Measurements from ENCODE around the gene PLA2G6. TPM values are rescaled to one million over a fixed set of nuclear protein-coding genes. Genes with fewer than 3 reads are reported as not detected.
A peak's percentile ranks its signal among the peaks of the same experiment; 100 is the strongest.

Gene PLA2G6
- total and polyA plus RNA-seq, 9 of the 15 experiments (the other 6 are each of a cell fraction or from before 2014, with no cell fraction given) = 0.11 to 12.2 (median 9.7) TPM

DNA sequence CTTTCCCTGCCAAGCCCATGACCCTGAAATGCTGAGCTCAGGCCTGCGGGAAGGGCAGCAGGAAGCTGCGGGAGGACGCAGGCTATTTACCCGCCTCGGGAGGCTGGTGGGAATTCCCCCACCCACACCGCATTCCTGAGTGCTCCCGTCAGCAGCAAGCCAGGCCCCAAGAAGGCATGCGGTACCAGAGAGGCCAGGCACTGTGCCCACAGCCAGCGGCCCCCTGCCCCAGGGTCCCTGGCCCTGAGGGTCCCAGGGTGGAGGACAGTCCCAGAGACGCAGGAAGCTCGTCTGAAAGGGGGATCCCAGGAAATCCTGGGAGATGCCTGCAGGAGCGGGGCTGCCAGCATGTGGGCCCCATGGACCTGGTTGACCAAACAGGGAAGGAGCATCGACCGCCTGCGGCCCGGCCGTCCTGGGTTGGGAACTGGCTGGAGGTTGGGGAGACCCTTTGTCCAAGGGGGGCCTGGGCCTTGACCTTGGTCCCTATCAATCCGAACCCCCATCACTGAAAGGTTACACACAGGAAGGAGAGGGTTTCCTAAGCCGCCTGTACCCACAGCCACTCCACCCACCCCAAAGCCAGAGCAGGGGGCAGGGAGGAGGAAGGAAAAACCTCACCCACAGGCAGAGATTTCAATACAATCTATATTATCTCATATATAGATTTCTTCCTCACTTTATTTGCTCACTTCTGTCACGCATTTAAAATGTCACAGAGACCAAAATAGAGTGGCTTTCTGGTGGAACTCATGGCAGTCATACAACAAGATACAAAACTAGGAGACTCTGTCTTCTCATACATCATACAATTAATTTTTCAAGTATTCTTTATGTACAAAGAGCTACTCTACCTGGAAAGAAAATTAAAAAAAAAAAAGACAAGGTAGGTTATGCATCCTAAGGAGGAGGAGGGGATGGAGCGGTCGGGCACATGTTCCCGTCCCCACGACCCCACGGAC, 37.3 kb upstream of the PLA2G6 start:
- peak; percentile 17 for TF ChIP-seq RBM22 (IDR thresholded peaks at IDR 0.05; ENCODE audit: low read depth, low read length, poor library complexity, severe bottlenecking)
- no peak for TF ChIP-seq GTF2A2 (tag; IDR thresholded peaks at IDR 0.05)
- TF ChIP-seq, protein P1, sequence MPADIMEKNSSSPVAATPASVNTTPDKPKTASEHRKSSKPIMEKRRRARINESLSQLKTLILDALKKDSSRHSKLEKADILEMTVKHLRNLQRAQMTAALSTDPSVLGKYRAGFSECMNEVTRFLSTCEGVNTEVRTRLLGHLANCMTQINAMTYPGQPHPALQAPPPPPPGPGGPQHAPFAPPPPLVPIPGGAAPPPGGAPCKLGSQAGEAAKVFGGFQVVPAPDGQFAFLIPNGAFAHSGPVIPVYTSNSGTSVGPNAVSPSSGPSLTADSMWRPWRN (IDR thresholded peaks at IDR 0.05; ENCODE audit: low read depth) = no peak
- peak; percentile 69 for TF ChIP-seq POLR2G (IDR thresholded peaks at IDR 0.05; ENCODE audit: low read depth, low read length)
- no peak for TF ChIP-seq CC2D1A (IDR thresholded peaks at IDR 0.05)
- POLR2A ChIA-PET = interaction anchor here (0.6 to 2.0 kb wide), 6 partner anchors 11 to 48 kb away, joined by 3 to 7 read pairs (median 4); partner anchors contain the start of gene PLA2G6
- in situ Hi-C loops (cut with MboI) (no loop called here), intact Hi-C loops (cut with micrococcal nuclease) (no loop called here)
- Histone ChIP-seq H3K9me1 (ENCODE audit: control insufficient read depth, insufficient read depth, low read length) (no peaks in the 10 kb centered on the region), H3K9ac (ENCODE audit: insufficient read depth in 1 of 2, low read depth in 2 of 2, low read length in 2 of 2) (no peak overlapping the region; a peak in 1 of 4 replicates), H3K4me3 (no peak overlapping the region), H4K20me1 (replicated peaks; ENCODE audit: control insufficient read depth, insufficient read depth, low read length) (0 out of 2 replicates have a peak, but pooled peaks cover under 1% of the 10 kb centered on the region), H2AFZ (ENCODE audit: low read depth, low read length) (no peak overlapping the region), H3K27ac (ENCODE audit: extremely low read depth, low read depth, low read length) (no peak overlapping the region), H3K4me1 (replicated peaks in 1 of 2; ENCODE audit: control insufficient read depth in 2 of 2, insufficient read depth in 2 of 2, low read length in 2 of 2) (peaks cover 8 to 37% of the 10 kb centered on the region in 2 experiments; a peak in 4 of 5 replicates), H3K4me2 (ENCODE audit: insufficient read depth, low read length) (no peak overlapping the region), H3K9me3 (replicated peaks; ENCODE audit: control insufficient read depth, insufficient read depth, low read depth, low read length) (no peaks in the 10 kb centered on the region), H3K27me3 (ENCODE audit: control insufficient read depth in 2 of 2, insufficient read depth in 2 of 2, low read length in 2 of 2) (no peaks in the 10 kb centered on the region), H3K79me2 (ENCODE audit: control insufficient read depth, insufficient read depth, low read length) (peaks cover 3% of the 10 kb centered on the region; the same call in 1 of the 3 replicates), H3K36me3 (ENCODE audit: control insufficient read depth, insufficient read depth, low read length) (peaks cover 5% of the 10 kb centered on the region; the same call in 2 of the 3 replicates)
- CTCF ChIA-PET (ENCODE audit: low intra/inter-chr PET ratio) = no interaction called here
- 76% methylated on average over 6 of the region's 25 CpGs for WGBS (ENCODE audit: insufficient coverage, low coverage, missing lambda C conversion rate)
- no peak for DNase-seq (ENCODE audit: extremely low read depth in 1 of 4, low spot score in 3 of 4)
- no TSS peak for BruUV-seq (replicated peaks)
- no peak for ATAC-seq
- FAIRE-seq = no peak

All from K562 (cell line).